Mucosa of rectum (tissue), 2 donors: Measurements from ENCODE around the gene MATCAP1.
A peak's percentile ranks its signal among the peaks of the same experiment; 100 is the strongest.

Source experiments
- H3K27ac ChIP-seq, 2 donors: one replicate each; pipeline ENCODE4 v1.7.0; 2013; ENCODE audit warnings: inconsistent platforms in 2 of 2, low read depth in 2 of 2, low read length in 2 of 2
- H3K27me3 ChIP-seq, 2 donors: one replicate each; pipeline ENCODE4 v1.7.0; 2013; ENCODE audit warnings: low read length in 2 of 2; ENCODE audit not compliant: control insufficient read depth in 2 of 2, insufficient read depth in 2 of 2
- H3K36me3 ChIP-seq, 2 donors: one replicate each; pipeline ENCODE4 v1.7.0; 2013; ENCODE audit warnings: low read length in 2 of 2; ENCODE audit not compliant: control insufficient read depth in 2 of 2, insufficient read depth in 2 of 2
- H3K4me1 ChIP-seq, 2 donors: one replicate each; pipeline ENCODE4 v1.7.0; 2013; ENCODE audit warnings: low read length in 2 of 2, mild to moderate bottlenecking in 1 of 2; ENCODE audit not compliant: control insufficient read depth in 2 of 2, insufficient read depth in 2 of 2
- H3K4me3 ChIP-seq, 2 donors: one replicate each; pipeline ENCODE4 v1.7.0; 2013; ENCODE audit warnings: low read length in 2 of 2
- H3K9ac ChIP-seq, 2 donors: one replicate each; pipeline ENCODE4 v1.7.0; 2013; ENCODE audit warnings: low read length in 2 of 2, low read depth in 1 of 2, mild to moderate bottlenecking in 1 of 2
- H3K9me3 ChIP-seq, 2 donors: one replicate each; pipeline ENCODE4 v1.7.0; 2013; ENCODE audit warnings: low read length in 2 of 2; ENCODE audit not compliant: control insufficient read depth in 2 of 2
- donor health status: healthy.
- donor health status: Normal muscosa, but diverticular disease.

MATCAP1 gene

DNA sequence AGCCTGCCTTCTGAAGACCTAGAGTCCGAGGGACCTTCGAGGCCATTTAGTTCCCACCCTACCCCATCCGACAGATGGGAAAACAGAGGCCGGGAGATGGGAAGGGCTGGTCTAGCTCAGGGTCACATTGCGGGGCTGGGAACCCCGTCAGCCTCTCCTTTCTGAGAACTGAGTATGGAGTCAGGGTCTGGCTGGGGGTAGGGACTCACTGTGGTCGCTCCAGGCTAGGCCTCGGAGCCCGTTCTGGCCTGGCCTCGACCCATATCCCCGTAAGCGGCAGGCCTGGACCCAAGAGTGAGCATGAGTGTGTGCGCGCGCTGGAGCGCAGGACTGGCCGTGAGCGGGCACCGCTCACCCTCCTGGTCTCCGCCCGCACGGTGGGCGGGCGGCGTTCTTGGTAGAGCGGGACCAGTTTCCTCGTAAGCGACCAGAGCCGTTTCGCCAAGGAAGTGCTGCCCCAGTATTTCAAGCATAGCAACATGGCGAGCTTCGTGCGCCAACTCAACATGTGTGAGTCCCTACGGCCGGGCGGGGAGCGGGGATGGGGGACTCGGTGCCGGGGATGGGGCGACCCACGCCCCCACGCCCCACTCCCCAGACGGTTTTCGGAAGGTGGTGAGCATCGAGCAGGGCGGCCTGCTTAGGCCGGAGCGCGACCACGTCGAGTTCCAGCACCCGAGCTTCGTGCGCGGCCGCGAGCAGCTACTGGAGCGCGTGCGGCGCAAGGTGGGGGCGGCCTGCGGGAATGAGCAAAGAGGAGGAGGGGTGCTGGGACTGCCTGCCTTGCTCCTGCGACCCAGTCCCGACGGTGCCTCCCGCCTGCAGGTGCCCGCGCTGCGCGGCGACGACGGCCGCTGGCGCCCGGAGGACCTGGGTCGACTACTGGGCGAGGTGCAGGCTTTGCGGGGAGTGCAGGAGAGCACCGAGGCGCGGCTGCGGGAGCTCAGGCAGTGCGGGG is 18.4 kb downstream of the MATCAP1 start:
- H3K9me3 ChIP-seq, result no peaks in the 10 kb centered on the region
- peak overlapping the region; percentile 37 to 48 for H3K4me3 ChIP-seq
- H3K4me1 ChIP-seq, result peaks cover 38 to 53% of the 10 kb centered on the region in 2 donors
- H3K27ac ChIP-seq, result peak overlapping the region in 1 of 2 donors; percentile 23
- H3K27me3 ChIP-seq, result peaks cover 8 to 9% of the 10 kb centered on the region in 2 donors
- H3K9ac ChIP-seq, result peak overlapping the region in 1 of 2 donors; percentile 45
- H3K36me3 ChIP-seq, result no peaks in the 10 kb centered on the region

DNA sequence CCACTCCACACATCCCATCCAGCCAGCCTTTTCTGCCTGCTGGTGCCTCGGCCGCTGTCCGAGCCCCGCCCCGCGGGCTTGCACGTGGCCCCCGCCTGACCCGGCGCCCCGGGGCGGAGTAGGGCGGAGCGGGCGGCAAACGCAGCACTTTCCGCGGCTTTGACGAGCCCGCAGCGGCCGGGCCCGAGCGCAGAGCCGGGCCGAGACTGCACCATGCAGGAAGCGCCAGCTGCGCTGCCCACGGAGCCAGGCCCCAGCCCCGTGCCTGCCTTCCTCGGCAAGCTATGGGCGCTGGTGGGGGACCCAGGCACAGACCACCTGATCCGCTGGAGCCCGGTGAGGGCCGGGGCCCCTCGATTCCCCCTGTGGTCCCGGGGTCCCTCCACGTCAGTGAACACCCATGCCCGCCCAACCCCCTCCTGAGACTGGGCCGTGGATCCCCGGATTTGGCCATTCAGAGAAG is 19.1 kb downstream of the MATCAP1 start, which contains the start of gene HSF4:
TSS of gene HSF4 (plus strand) at position 147 of the 463 bp plus-strand sequence. CDS start at position 214, 67 bp downstream.
- H3K4me3 ChIP-seq, result peak within 1 kb of the TSS; percentile 41 to 57
- H3K27ac ChIP-seq, result peak within 1 kb of the TSS in 1 of 2 donors; percentile 23
- H3K27me3 ChIP-seq, result peaks cover 8 to 9% of the 10 kb centered on the region in 2 donors
- H3K9ac ChIP-seq, result peak within 1 kb of the TSS in 1 of 2 donors; percentile 45
- no peaks in the 10 kb centered on the region for H3K36me3 ChIP-seq
- peaks cover 32 to 48% of the 10 kb centered on the region in 2 donors for H3K4me1 ChIP-seq
- no peaks in the 10 kb centered on the region for H3K9me3 ChIP-seq

DNA sequence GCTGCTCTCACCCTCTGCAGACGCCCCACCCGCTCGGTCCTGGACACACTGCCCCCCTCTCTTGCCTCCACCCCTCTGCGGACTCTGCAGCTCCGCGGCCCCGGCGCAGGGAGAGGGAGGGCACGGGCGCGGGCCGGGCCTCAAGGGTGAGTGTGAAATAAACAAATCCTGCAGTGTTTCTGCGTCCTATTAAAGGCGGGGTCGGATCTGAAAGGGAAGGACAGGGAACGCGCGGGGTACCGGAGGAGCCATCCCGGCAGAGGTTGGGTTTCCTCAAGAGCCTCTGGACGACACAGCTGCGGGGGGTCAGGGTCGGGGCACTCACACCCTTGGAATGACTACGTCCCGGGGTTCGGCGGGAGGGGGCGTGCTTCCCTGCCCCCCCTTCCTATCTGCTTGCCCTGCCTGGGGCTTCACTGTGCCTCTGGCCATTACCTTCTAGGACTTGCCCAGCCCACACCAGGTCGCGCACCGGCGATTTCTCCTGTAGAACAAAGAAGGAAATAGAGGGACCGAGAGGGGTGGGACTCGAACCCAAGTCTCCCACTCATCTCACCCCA is 19.7 kb downstream of the MATCAP1 start:
- Histone ChIP-seq H3K4me1 (peaks cover 31 to 42% of the 10 kb centered on the region in 2 donors), H3K27ac (peak overlapping the region in 1 of 2 donors; percentile 16), H3K27me3 (peaks cover 8 to 9% of the 10 kb centered on the region in 2 donors), H3K9me3 (no peaks in the 10 kb centered on the region), H3K36me3 (no peaks in the 10 kb centered on the region), H3K4me3 (peak overlapping the region; percentile 41 to 57), H3K9ac (no peak overlapping the region)

DNA sequence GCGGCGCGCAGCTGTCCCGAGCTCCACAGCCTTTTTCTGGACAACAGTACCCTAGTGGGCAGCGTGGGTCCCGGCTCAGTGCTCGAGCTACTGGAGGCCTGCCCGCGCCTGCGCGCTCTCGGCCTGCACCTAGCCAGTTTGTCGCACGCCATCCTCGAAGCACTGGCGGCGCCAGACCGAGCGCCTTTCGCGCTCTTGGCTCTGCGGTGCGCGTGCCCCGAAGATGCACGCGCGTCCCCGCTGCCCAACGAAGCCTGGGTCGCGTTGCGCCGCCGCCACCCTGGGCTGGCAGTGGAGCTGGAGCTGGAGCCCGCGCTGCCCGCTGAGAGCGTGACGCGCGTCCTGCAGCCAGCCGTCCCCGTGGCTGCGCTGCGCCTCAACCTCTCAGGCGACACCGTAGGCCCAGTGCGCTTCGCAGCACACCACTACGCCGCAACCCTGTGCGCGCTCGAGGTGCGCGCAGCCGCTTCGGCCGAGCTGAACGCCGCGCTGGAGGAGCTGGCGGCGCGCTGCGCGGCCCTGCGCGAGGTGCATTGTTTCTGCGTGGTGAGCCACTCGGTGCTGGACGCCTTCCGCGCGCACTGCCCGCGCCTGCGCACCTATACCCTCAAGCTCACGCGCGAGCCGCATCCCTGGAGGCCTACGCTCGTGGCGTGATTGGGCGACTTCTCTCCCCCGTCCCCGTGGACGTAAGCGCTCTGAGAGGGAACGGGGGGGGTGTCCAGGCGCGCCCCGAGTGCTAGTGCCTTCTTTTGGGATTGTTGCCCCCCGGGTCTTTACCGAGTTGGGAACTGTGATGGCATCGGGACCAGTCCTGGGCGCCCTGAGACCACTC is 20.4 kb downstream of the MATCAP1 start:
- Histone ChIP-seq H3K27ac (peak overlapping the region in 1 of 2 donors; percentile 16), H3K36me3 (no peaks in the 10 kb centered on the region), H3K27me3 (peaks cover 8 to 9% of the 10 kb centered on the region in 2 donors), H3K4me1 (peaks cover 37 to 47% of the 10 kb centered on the region in 2 donors), H3K9ac (no peak overlapping the region), H3K9me3 (no peaks in the 10 kb centered on the region), H3K4me3 (peak overlapping the region; percentile 41 to 57)

DNA sequence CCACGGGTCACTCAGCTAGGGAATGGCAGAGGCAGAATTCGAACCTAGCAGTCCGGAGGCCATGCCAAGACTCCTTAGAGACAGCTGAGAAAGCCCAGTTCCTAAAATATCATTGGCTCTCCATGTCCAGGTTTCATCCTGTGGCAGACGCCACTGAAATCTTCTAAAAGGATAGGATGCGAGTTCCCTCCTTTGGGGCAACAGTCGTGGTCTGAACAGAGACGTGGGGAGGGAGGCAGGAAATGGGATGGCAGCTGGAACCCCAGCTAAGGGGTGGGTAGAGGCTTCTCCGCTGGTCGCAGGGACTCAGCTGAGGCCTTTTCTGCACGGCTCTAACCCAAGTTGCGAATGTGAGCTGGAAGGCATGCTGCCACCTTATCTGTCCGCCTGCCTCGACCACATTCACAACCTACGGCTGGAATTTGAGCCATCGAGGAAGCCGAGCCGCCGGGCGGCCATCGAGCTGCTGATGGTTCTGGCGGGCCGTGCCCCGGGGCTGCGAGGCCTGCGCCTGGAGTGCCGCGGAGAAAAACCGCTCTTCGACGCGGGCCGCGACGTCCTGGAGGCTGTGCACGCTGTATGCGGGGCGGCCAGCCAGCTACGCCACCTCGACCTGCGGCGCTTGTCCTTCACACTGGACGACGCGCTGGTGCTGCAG is 21.1 kb downstream of the MATCAP1 start:
- peak overlapping the region; percentile 41 to 57 for H3K4me3 ChIP-seq
- H3K27me3 ChIP-seq, result peaks cover 8 to 9% of the 10 kb centered on the region in 2 donors

DNA sequence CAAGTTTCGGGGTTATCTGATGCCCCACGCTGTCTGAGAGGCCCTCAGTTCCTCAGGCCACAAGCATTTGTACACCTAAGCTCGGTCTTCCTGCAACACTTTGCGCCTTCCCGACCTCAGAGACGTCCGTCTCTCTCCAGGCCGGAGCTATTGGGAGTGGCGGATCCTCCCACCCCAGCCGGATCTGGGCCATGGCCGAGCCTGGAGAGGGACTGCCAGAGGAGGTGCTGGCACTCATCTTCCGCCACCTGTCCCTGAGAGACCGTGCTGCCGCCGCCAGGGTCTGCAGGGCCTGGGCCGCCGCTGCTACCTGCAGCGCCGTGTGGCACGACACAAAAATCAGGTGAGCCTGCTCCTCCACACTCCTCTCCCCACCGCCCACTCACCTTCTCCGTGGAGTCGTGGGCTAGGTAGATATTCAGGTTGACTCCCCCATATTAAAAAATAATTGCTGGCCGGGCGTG is 22.1 kb downstream of the MATCAP1 start:
- no peak overlapping the region for H3K27ac ChIP-seq
- peaks cover 43 to 55% of the 10 kb centered on the region in 2 donors for H3K4me1 ChIP-seq

More for the DNA sequence above, 21.1 kb downstream of the MATCAP1 start:
- no peaks in the 10 kb centered on the region for H3K36me3 ChIP-seq
- H3K9me3 ChIP-seq, result no peaks in the 10 kb centered on the region
- H3K4me1 ChIP-seq, result peaks cover 43 to 52% of the 10 kb centered on the region in 2 donors
- H3K27ac ChIP-seq, result peak overlapping the region in 1 of 2 donors; percentile 16
- H3K9ac ChIP-seq, result no peak overlapping the region

DNA sequence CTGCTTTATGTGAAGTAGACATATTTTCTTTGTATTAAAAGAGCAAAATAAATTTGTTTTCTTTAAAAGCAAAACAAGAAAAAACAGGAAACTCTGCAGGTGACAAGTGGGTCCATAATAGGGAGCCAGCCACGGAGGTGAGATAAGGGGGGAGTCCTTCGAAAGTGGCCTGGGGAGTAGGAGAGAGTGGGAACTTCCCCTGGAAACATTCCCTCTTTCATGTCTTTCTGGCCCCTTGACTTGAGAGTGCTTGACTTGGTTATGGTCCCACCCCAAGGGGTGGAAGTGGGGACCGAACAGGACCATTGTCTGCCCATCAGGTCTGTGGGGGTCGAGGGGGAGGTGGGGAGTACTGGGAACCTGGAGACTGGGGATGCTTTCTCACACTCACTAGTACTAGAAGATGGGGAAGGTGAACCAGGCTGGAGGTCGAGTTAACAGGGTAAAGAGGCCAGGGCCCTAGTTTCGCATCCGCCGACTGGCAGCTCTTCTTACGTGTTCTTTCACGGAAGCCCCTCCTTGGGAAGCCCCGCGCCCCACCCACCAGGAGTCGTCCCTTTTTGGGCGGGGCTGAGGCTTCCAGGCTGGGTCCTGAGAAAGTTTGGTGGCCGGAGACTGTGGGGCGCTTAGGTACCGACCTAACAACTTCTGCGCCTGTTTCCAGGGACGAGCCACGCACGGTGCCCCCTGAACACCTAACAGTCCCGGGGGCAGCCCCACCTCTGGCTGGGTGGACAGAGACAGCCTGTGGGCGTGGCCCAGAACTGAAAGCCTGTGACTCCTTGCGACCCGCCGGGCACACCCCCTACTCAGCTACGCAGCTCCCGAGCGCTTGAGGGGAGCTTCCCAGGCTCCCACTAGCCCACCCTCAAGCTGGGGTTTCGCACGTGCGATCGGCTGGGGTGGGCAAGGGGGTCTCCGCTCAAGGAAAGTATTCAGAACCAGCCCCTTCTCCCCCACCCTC is 24.8 kb downstream of the MATCAP1 start:
- peaks cover 41 to 55% of the 10 kb centered on the region in 2 donors for H3K4me1 ChIP-seq
- no peaks in the 10 kb centered on the region for H3K36me3 ChIP-seq
- H3K9me3 ChIP-seq, result no peaks in the 10 kb centered on the region
- H3K27me3 ChIP-seq, result peaks cover 0 to 3% of the 10 kb centered on the region in 2 donors
- H3K9ac ChIP-seq, result peak overlapping the region; percentile 95 to 97
- H3K4me3 ChIP-seq, result peak overlapping the region; percentile 88 to 97
- H3K27ac ChIP-seq, result peak overlapping the region; percentile 94 to 95

More for the DNA sequence above, 22.1 kb downstream of the MATCAP1 start:
- Histone ChIP-seq H3K27me3 (peaks cover 7 to 8% of the 10 kb centered on the region in 2 donors), H3K9me3 (no peaks in the 10 kb centered on the region), H3K9ac (no peak overlapping the region), H3K4me3 (no peak overlapping the region), H3K36me3 (no peaks in the 10 kb centered on the region)

DNA sequence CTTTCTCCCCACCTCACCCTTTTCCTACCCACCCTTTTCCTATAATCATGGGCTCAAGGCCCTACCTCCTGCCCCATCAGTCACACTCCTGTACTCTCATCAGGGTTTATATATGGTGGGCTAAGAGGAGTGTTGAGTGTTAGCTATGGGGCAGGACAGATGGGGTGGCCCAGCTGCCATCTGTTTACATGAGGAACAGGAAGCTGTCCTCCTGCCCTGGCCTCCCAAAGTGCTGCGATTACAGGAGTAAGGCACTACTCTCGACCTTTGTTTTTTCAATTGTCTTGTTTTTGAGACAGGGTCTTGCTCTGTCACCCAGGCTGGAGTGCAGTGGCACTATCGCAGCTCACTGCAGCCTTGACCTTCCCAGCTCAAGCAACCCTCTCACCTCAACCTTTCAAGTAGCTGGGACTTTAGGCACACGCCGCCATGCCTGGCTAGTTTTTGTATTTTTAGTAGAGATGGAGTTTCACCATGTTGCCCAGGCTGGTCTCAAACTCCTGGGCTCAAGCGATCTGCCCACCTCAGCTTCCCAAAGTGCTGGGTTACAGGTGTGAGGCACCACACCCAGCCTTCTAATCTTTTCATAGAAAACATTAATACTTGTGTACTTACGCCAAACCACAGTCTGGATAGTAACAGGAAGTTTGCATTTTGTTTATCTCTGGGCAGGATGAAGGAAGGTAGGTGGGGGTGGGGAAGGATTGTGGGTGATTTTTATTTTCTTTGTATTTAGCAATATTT is 25.7 kb downstream of the MATCAP1 start:
- Histone ChIP-seq H3K9ac (peak overlapping the region in 1 of 2 donors; percentile 28), H3K4me1 (peaks cover 33 to 46% of the 10 kb centered on the region in 2 donors), H3K27ac (peak overlapping the region; percentile 94 to 95), H3K27me3 (peaks cover 0 to 3% of the 10 kb centered on the region in 2 donors), H3K9me3 (no peaks in the 10 kb centered on the region), H3K36me3 (no peaks in the 10 kb centered on the region), H3K4me3 (peak overlapping the region in 1 of 2 donors; percentile 88)
